Left lung (tissue), 10 donors: ENCODE results near the gene TRIM29. TPM values are rescaled to one million over a fixed set of nuclear protein-coding genes. Genes with fewer than 3 reads are reported as not detected.

Experiments
- ATAC-seq: fragments of 200-7000 bp; cut with Tn5 transposase; one replicate; pipeline ENCODE4 v1.9.1; 2020; ENCODE audit warnings: moderate library complexity
- DNase-seq, 4 donors: peaks; one replicate each; pipeline ENCODE4 v3.0.0-alpha.2; 2013 to 2020
- H3K27ac ChIP-seq, 2 donors: fragments of 200-600 bp; sonication (generic) in 1 of 2; one replicate each; pipeline versions ENCODE4 v1.5.0 to v1.8.0; 2020 to 2021
- H3K27me3 ChIP-seq, 2 donors: fragments of 200-600 bp; sonication (generic) in 1 of 2; one replicate each; pipeline versions ENCODE4 v1.5.0 to v1.8.0; 2020 to 2021
- H3K36me3 ChIP-seq, 2 donors: fragments of 200-600 bp; sonication (generic) in 1 of 2; one replicate each; pipeline versions ENCODE4 v1.5.0 to v1.8.0; 2020 to 2021
- H3K4me1 ChIP-seq, 2 donors: fragments of 200-600 bp; one replicate each; pipeline ENCODE4 v1.8.0; 2021
- H3K4me3 ChIP-seq, 2 donors: fragments of 200-600 bp; sonication (generic) in 1 of 2; one replicate each; pipeline versions ENCODE4 v1.5.0 to v1.8.0; 2020 to 2021; ENCODE audit warnings: mild to moderate bottlenecking in 1 of 2
- H3K9me3 ChIP-seq, 2 donors: fragments of 200-600 bp; sonication (generic) in 1 of 2; one replicate each; pipeline versions ENCODE4 v1.5.0 to v1.8.0; 2020 to 2021
- CTCF ChIP-seq, 2 donors: fragments of 200-600 bp; sonication (generic) in 1 of 2; IDR thresholded peaks; one replicate each; pipeline versions ENCODE4 v1.5.0 to v1.8.0; 2021; ENCODE audit warnings: antibody characterized with exemption in 2 of 2
- intact Hi-C, 2 donors: fragments of 100-400 bp; cut with DNase I; formaldehyde crosslinking; loops; one replicate each; pipeline versions ENCODE4 v1.11.2 to v1.14.2; 2022
- polyA plus RNA-seq, 6 donors: library from polyadenylated mRNA; unstranded; fragments of 120-200 nt; gene quantifications; one replicate each; pipeline ENCODE4 v1.2.1, GENCODE V29; 2013; ENCODE audit not compliant: insufficient read length in 6 of 6
- total RNA-seq, 2 donors: library from RNA; stranded (reverse); fragmentation: NEBNext Ultra II Directional; extraction: Animal tissue kit (Norgen Biotek cat#: 25700); gene quantifications; one replicate each; pipeline ENCODE4 v1.2.1, GENCODE V29; 2021
- donor health status: DM: no; HTN: yes; CAD: no.
- donor health status: DM: no; HTN: no; CAD: no.

The TRIM29 gene
- total and polyA plus RNA-seq, 8 donors: 0.18 to 5.4 (median 0.56) TPM

DNA sequence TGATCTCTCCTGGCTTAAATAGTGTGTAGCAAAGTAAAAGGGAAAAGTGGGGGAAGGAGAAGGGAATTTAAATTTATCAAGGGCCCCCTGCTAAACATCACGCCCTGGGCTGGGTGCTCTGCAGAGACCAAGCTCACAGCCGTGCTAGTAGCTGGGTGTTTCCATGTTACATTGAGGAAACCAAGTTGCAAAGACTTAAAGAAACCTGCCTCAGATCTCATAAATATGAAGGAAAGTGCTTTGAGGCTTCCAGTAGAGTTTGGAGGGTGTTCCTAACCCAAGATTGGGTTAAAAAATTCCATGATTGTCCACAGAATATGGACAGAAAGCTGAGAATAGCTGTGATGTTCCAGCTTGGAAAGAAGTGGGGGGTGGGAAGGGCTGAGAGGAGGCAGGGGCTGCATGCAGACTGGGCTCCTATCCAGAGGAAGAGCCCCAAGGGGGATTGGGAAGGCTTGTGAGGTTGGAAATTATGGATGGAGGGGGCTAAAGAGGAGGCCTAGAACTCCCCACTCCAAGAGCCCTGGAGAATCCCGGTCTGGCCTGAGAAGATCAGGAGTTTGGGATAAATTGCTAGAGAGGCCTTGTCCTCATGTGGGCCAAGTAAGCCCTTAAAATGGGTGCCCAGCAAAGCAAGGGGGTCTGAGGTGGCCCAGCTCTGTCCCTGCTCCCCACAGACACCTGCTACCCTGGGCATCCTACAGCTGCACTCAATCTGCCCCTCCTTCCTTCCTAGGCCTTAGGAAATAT lies 48.0 kb upstream of the TRIM29 start:
- no peak for ATAC-seq
- peaks cover 0 to 5% of the 10 kb centered on the region in 2 donors for H3K4me1 ChIP-seq
- peaks cover 0 to 2% of the 10 kb centered on the region in 2 donors for H3K27me3 ChIP-seq
- H3K9me3 ChIP-seq: no peaks in the 10 kb centered on the region
- intact Hi-C loops: no loop called here
- no peak overlapping the region for H3K4me3 ChIP-seq
- H3K27ac ChIP-seq: peak overlapping the region in 1 of 2 donors; percentile 33
- no peak for TF ChIP-seq CTCF (IDR thresholded peaks at IDR 0.05)
- H3K36me3 ChIP-seq: no peaks in the 10 kb centered on the region
- DNase-seq: peak in 2 of 4 donors; percentile 25 to 78

GRCh38 chr11:120184946-120185705 lies 47.2 kb upstream of the TRIM29 start:
- peaks cover 0 to 5% of the 10 kb centered on the region in 2 donors for H3K4me1 ChIP-seq
- H3K4me3 ChIP-seq: no peak overlapping the region
- H3K27ac ChIP-seq: peak overlapping the region in 1 of 2 donors; percentile 39
- ATAC-seq (peak; percentile 63), DNase-seq (peak in 2 of 4 donors; percentile 46 to 63)
- intact Hi-C loops: no loop called here
- no peaks in the 10 kb centered on the region for H3K36me3 ChIP-seq
- no peaks in the 10 kb centered on the region for H3K9me3 ChIP-seq
- no peak for TF ChIP-seq CTCF (IDR thresholded peaks at IDR 0.05)
- no peaks in the 10 kb centered on the region for H3K27me3 ChIP-seq

DNA sequence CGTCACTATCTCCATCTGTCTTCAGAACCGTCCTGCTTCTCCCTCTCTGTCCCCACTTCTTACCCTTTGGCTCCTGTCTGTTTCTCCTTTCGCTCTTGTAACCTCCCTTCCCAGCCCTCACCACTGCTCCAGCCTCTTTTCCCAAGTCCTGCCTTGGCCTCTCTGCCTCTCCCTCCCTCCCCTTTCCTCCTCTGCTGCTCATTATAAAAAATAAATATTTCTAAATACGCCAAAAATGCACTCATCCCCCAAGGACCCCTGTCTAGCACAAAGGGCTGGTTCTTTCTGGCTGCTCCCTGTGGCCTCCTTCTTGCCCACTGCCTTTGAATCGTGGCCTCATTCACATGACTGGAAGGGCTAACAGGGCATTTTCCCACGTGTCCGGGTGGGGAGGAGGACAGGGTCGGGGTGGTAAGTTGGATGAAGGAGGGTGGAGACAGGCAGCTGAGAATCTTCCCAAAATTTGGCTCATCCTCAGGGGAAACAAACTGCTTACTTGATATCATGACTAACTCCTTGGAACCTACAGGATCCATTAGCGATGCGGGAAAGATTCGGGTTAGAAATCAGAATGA lies 46.5 kb upstream of the TRIM29 start:
- intact Hi-C loops: no loop called here
- no peaks in the 10 kb centered on the region for H3K27me3 ChIP-seq
- no peaks in the 10 kb centered on the region for H3K36me3 ChIP-seq
- ATAC-seq (no peak), DNase-seq (peak in 1 of 4 donors; percentile 32)
- peak overlapping the region in 1 of 2 donors; percentile 39 for H3K27ac ChIP-seq
- no peak overlapping the region for H3K4me3 ChIP-seq
- no peaks in the 10 kb centered on the region for H3K9me3 ChIP-seq
- peaks cover 0 to 5% of the 10 kb centered on the region in 2 donors for H3K4me1 ChIP-seq
- TF ChIP-seq CTCF (IDR thresholded peaks at IDR 0.05): no peak

DNA sequence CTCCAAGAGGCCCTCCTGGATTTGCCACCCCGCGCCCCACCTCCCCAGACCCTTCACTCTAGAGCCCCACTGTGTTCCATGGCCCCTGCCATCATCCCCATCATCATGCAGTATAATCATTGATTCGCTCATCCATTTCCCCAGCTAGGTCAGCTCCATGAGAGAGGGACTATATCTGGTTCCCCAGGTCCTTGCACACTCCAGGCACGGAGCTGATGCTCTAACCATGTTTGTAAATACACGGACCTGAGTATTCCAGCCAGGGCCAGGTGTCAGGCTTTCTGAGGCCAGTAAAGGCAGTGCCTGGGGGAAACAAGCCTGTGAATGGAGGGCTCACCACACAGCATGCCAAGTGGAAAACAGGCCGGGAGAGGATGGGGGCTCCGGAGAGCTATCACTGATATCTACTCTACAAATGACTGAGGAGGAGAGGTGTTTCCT lies 45.8 kb upstream of the TRIM29 start:
- no peak for ATAC-seq
- Histone ChIP-seq H3K9me3 (no peaks in the 10 kb centered on the region), H3K4me3 (no peak overlapping the region), H3K4me1 (peaks cover 0 to 5% of the 10 kb centered on the region in 2 donors), H3K27ac (no peak overlapping the region), H3K36me3 (no peaks in the 10 kb centered on the region), H3K27me3 (no peaks in the 10 kb centered on the region)
- TF ChIP-seq CTCF (IDR thresholded peaks at IDR 0.05): no peak
- no peak for DNase-seq
- intact Hi-C loops: no loop called here
